Activated CD4-positive, alpha-beta T cell treated with anti-CD3 and anti-CD28 coated beads, Interleukin-10, Interleukin-2, amounts not matched to agents 100 ng/mL and 50 ng/mL, durations not matched to agents 16 hours and 8 hours (primary cell): ENCODE data around the gene RNASEL.
A peak's percentile ranks its signal among the peaks of the same experiment; 100 is the strongest.

ENCODE experiments used
- DNase-seq: peaks from one replicate; pipeline ENCODE4 v3.0.0-alpha.2; 2020

The RNASEL gene

DNA sequence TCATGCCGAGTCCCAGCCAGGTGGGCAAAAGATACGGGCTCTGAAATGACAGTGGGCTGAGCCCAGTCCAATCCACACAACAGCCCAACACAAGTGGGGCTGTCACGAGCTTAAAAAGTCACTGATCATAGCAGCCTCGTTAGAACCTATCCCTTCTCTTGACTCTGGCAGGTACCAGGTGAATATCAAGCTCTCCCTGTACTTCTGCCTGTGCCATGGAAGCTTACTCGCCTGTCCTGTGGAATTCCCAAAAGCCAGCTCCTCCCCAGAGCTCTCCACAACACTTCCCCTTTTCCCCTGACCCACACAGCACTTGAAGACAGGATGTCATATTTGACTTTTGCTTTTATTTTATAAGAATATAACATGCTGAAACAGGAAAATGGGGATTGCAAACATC, 9.2 kb upstream of the RNASEL start:
- DNase-seq = no peak

DNA sequence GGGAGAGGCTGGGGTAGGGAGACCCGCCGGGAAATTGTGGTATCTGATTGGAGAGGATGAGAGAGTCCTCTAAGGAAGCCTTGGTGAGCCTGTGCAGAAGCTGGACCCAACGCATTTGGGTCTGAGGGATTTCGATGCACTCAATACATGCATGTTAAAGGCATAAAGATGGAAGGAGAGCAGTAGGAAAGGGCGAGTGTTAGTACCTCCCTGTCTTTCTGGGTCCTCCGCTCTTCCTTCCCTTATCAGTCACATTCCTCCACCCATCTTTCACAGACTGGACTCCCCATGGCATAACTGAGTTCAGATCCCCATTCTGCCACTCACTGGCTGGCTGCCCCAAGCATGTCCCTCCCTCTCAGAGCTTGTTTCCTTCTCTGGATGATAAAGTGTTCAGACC, 7.9 kb upstream of the RNASEL start:
- no peak for DNase-seq

DNA sequence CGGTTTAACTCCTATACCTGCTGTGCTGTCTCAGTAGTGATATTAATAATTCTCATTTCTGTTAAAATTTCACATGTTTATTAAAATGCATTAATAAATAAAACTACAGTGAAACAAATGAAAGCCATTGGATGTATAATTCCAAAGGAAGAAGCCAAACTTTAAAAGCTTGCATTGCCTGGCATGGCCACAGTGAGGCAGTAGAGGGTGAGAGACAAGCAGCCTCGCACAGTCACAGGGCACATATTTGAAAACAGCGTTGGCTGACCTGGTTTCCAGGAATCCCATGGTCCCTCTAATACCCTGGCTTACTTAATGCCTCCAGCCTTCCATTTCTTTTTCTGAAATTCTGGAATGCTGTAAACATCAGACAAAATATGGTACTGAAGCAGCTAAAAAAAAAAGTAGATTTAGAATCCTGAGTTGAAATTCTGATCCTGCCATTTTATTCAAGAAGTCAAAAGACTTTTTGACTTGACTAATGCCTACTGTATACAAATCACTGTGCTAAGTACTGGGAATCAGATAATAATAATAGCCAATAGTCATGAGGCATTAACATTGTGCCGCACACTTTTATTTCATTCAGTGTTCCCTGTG, 6.7 kb upstream of the RNASEL start:
- peak; percentile 62 for DNase-seq

DNA sequence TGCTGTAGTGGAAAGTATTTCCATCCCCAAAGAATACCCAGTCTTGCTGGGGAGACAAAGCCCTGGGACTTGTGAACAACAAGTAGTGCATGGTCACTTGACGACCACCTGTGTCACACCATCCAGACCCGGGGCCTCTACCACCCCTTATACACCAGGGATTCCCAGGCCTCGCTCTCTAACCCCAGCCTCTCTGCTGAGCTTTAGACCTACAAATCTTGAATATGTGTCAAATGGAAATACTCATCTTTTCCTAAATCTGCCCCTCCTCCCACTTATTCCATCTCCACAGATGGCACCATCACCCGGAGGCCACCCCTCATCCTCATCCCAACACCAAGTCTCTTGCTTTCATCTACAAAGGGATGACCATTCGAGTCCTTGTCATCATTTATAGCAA, 875 bp upstream of the RNASEL start:
- DNase-seq = no peak

DNA sequence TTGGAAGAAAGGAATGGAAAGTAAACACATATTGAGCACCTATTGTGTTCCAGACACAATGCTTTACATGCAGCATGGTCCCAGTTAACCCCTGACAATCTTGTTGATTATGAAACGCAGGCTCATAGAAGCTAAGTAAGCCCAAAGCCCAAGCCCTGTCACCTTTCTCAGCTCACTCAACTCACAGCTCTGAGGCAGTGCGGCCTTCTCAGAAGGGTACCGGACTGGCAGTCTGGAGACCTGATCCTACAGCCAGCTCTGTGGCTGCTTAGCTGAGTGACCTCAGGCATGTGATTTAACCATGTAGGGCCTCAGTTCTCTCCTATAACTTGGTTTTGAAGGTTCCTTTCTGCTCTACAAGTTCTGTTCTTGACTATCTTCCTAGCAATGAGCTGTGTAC, 464 bp upstream of the RNASEL start:
- no peak for DNase-seq

DNA sequence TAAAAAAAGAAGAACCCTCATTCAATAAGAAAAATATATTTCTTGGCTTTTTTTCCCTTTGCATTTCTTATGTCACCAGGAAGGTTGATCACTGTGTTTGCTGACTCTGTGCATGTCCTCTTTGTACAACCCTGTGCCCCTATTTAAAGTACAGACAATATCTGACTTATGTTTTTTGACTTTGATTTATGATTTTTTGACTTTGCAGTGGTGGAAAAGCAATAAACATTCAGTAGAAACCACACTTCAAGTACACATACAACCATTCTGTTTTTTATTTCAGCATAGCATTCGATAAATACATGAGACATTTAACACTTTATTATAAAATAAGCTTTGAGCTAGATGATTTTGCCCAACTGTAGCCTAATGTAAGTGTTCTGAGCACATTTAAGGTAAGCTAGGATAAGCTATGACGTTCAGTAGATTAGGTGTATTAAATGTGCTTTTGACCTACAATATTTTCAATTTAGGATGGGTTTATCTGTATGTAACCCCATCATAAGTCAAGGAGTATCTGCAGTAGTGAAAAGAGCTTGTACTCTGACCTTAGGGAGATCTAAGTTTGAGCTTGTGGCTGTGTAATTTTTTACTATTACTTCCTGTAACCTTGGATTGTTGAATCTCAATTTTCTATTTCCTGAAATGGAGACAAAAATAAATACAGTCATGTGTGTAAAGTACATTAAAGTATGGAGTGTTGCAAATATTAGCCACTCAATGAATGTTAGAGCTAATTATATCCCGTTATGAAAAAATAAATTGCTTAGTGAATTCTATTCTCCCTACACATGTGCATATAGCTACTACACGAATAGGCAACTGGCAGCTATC, 1.2 kb downstream of the RNASEL start:
- no peak for DNase-seq

DNA sequence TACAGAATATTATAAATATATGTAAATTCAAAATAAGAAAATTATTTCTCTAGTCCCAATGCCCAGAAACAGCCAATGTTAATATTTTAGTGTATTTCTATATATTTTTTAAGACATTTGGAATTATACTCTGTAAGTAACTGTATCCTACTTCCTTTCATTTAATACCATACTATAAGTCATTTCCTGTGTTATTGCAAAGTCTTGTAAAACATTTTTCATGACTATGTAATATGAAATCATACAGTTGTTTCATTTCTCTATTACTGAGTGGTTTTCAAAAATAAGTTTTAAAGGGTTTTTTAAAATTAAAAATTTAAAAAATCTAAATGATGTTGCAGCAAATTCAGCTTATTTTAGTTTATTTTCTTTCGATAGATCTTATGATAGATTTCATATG, 2.0 kb downstream of the RNASEL start:
- DNase-seq = no peak

DNA sequence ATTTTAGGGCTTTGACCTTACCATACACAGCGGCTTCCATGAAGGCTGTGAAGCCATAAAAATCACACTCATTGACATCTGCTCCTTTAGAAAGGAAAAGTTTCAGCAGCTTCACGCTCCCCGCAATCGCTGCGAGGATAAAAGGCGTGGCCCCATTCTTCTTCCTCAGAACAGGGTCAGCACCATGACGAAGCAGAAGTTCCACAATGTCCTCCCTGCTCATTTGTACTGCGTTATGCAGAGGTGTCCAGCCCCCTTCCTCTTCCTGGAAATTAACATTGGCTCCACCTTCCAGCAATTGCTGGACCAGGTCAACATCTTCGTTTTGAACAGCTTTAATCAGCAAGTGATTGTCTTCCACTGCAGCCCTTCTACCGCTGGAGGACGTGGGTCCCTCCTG, 2.7 kb downstream of the RNASEL start:
- no peak for DNase-seq

DNA sequence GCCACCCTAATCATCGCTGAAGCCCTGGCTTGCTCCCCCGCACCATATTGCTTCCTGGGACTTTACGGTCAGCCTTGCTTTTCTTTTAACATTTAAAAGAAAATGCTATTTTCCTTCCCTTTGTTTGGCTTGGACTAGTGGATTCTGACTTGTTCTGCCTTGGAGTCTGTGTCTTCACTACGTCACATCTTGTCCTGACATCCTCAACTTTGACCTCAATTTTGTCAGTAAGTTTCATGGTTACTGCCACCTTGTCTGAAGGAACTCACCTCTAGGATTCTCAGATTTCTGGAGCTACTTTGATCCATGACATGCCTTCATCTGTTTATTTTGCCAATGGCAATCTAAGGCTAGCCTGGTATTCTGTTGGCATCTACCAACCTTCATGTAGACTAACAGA, 4.3 kb downstream of the RNASEL start:
- no peak for DNase-seq

DNA sequence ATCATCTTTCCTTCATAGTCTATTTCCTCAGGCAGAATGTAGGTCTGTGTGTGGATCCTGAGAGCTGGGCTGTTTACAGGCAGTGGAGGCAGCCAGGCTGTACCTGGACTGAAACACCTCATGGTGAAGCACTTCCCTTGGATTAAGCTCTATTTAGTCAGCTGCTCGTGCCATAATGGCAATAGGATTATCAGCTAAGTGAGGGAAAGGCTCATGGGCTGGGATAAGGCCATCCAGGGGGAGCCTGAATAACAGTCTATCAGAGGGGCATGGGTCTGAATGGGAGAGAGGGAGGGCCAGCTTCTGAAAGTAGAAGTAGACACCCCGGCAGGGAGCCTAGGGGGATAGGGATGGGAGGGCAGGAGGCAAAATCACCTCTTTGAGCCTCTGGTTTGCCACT, 8.3 kb downstream of the RNASEL start:
- no peak for DNase-seq

DNA sequence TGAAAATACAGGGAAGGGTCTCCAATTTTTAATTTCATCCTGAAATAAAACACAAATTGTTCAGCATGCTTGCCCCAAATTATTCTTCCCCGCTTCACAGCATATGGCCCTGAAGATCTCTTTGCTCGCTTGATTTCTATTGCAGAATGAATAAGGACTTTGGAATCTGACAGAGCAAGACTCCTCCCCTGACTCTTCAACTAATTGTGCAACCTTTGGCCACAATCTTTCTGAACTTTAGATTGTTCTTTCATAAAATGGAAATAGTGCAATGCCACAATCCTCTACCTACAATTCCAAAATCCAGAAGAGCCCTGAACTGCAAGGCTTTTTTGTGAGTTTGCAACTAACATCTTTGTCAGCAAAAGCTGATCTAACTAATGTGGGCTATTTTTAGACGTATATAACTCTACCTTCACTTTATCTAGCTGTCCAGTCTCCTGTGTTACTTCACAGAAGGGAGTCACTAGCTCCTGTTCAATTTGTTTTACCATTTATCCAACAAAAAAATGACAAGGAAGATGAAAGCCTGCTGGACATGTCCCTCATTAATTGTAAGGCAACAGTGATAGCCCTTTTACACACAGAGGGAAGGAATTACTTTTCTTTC, 13.4 kb downstream of the RNASEL start:
- no peak for DNase-seq

DNA sequence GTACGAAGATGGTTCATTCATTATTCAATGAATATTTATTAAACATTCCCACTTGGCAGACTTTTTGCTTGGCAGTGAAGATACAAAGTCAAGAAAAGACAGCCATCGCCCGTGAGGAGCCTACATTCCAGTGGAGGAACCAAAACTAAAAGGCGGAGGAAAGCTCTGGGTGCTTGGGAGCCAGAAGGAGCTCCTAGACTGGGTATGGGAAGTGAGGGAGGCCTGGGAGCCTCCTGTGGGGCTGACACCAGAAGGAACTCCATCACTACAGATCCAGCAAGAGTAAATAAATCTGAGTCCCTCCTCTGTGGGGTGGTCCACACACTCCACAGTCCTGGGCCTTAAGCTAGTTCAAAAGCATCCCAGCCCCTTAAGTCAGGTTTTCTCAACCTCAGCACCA, 14.9 kb downstream of the RNASEL start:
- DNase-seq = no peak

DNA sequence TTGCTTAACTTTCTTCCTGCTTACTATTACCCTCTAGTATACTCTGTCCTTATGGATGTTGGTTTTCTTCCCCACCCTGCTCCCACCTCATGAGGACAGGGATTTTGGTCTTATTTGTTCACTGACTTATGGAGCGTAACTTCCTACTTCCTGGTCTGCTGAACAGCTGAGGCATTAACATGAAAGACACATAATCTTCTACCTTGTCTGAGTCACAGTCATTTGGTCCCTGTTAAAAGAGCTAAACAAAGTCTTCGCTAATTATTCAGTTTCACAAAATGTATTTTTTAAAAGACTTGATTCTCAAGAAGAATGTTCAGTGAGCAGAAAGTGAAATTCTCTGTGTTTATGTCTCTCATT, 18.5 kb downstream of the RNASEL start:
- DNase-seq = no peak

DNA sequence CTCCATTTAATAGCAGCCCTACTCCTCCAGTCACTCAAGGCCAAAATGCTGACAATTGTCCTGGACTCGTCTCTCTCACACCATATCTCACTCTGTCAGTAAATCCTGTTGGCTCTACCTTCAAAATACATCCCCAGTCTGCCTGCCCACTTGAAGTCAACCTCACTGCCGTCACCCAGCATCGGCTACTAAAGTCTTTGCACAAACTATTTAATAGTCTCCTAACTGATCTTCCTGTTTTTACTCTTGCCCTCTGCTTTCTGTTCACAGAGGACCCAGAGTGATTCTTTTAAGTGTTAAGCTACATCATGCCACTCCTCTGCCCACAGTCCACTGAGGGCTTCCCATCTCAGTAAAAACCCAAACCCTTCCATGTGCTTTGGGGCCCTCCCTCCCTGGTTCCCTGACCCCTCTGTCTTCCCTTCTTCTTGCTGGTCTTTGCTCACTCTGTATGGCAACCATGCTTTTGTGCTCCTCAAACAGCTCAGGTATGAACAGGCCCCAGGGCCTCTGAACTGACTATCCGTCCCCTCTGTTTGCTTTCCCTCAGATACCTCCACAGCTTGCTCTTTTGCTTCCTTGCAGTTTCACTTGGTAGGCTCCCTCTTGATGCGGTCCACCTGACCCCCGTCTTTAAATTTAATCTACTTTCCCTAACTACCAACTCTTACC, 19.0 kb downstream of the RNASEL start:
- no peak for DNase-seq

DNA sequence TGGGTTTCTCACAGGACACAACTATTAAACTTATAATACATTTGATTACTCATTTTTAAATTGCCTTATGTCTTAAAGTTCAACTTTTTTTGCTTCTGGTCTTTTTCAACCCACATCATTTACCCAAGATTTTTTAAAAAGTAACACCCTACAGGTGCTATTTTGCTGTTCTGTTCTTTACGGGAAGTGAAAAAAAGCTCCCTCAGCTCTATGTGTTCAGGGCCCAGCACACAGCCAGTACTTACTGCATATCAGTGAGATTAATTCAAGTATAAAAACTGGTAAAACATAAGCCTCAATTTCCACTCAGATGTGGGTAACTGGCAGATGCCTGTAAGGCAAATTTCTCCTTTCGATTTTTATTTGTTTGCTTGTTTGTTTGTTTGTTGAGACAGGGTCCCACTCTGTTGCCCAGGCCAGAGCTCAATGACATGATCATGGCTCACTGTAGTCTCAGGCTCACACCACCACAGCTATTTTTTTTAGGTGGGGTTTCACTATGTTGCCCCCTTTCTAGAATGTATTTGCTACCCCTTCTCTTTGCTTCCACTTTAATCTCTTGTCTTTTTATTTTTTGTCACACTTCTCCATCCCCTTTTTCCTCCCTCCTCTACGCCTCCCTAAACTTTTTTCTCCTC, 20.3 kb downstream of the RNASEL start:
- no peak for DNase-seq

DNA sequence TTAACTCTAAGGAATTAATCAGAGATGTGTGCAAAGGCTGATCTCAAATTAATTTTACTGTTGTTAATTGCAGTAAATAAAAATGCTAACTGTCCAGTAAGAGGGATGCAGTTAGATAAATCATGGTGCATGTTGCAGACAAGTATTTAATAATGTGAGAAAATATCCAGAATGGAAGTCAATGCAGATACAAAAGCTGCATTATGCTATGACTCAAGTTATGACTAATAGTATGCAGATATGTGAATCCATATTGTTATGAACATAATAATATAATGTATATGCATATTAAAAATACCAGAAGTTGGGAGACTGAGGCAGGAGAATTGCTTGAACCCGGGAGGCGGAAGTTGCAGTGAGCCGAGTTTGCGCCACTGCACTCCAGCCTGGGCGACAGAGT, 21.4 kb downstream of the RNASEL start:
- DNase-seq = no peak

DNA sequence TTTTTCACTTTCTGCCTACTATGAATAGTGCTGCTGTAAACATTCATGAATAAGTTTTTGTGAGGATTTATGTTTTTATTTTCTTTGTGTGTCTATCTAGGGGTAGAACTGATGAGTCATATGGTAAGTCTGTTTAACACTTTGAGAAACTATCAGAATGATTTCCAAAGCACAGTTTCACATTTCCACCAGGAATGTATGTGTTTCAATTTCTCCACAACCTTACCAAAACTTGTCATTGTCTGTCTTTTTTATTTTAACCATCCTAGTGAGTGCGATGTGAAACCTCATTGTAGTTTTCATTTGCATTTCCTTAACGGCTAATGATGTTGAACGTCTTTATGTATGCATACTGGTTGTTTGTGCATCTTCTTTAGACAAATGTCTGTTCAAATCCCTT, 23.5 kb downstream of the RNASEL start:
- peak; percentile 31 for DNase-seq

DNA sequence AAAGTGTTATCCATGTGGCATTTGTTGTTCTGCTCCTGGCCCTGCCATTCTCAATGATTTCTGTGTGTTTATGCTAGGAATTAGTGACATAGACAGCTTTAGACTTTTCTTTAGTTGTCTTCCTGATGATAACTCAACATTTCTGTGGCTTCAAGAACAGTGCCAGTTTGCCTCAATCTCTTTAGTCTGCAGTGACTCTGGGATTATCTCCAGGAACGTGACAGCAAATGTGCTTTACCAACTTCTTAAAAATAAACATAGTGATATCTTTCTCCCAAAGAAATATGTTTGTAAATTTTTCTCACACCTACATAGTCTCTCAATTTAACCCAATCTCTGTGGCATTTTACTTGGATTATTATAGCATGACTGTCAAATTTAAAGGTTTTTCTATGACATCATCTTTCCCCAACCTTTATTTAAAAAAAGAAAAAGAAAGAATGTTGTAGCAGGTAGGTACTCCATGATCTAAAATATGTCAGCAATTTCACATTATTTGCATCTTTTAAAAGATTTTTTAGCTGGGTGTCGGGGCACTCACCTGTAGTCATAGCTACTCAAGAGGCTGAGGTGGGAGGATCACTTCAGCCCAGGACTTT, 24.6 kb downstream of the RNASEL start:
- DNase-seq = no peak

DNA sequence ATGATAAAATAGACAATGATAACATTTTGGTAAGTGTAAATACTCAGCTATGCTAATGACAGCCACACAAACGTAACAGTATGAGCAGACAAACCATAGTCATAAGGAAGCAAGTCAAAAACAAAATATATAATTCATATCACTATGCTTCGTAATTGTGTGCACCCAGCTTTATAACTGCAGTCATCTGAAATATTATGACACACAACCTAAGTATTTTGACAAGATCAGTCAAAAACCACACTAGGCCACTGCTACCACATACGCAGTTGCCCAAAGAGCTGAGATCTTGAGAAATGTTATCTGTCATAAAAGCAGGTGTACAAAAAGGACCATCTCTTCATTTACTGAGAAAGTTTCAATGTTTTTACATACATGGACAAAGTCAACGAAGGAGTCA, 26.0 kb downstream of the RNASEL start:
- DNase-seq = no peak

DNA sequence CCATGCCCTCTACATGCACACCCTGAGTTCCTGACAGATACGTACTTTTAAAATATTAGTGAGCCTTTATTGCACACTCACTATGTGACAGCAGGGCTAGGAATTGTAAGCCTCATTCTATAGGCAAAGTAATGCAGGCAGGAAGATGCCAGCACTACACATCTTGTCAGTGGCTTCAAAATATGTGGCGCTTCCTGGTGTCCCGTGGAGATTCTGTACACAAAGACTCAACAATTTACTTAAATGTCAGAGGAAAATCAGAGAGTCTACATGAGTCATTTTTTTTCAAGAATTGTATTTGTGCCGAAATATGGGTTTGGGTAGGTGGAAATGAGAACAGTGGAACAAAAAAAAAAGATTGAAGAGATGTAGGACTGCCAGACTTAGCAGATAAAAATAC, 27.6 kb downstream of the RNASEL start:
- no peak for DNase-seq

DNA sequence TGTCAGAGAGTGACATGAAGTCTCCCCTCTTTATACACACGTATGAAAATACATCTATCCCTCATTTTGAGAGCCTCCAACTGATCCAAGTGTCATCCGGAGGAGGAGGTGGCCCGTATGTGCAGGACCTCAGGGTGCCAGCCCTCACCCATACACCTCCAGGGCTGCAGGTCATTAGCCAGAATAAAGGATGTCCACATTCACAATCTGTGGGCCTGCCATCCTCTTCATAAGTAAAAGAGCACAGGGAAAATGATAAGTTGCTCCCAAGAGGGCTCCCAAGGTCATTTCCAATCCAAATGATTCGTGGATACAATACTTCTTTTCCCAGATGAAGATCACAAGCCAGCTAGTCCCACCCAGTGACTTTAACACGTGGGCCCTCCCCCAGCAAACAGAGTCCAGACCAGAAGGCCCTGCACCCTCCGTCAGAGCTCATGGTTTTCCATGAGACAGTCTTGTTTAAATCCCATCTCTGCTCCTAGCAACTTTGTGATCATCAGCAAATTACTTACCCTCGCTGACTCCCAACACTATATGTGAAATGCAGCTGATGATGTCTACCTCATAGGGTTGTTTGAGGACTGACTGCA, 28.6 kb downstream of the RNASEL start:
- DNase-seq = no peak

DNA sequence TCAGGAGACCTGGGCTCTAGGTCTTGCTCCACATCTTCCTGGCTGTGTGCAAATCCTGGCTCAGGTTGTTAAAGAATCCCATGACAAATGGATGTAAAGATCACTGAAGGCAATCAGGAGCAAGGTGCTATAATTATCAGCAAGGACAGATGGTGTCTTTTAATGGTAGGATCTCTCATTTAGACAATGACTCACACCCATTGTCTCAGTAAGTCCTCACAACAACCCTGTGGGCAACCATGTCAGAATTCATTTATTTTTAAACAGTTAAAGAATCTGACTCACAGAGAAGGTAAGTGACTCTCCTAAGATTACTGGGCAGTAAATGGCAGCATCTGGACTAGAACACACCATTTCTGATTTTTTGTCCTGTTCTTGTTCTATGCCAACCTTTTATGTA, 32.8 kb downstream of the RNASEL start:
- DNase-seq = no peak

DNA sequence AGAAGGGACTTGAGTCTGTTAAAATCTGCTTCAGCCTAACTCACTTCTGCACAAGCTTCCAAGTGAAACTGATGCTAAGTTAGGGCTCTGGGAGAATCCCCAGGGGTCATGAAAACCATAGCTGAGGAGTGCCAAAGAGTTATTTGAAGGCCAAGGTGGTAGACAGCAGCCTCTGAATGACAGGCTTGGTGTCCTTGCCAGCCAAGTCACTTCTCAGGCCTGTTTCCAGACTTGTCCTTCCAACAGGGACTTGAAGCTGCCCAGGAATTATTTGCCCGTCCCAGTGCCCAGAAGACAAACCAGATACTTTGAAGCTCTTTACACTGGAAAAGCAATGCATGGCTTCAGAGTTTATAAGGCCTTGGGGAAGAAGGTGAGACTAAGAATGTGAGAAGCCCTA, 33.6 kb downstream of the RNASEL start:
- no peak for DNase-seq
